HG02884 (cell line): ENCODE data around the gene IREB2.

ENCODE experiments used
- ATAC-seq: cut with Tn5 transposase; IDR thresholded peaks from one replicate; pipeline ENCODE4 v1.9.1; 2021; ENCODE audit warnings: mild to moderate bottlenecking, moderate library complexity; ENCODE audit not compliant: unreplicated experiment

IREB2 gene

GRCh38 chr15:78540141-78540870 lies 102.3 kb downstream of the IREB2 start, which contains the start of gene PSMA4:
Gene PSMA4, plus strand, starts transcription at chr15:78540444. Its CDS starts 1,484 bp downstream, at chr15:78541928.
- ATAC-seq, result peak; percentile 73

GRCh38 chr15:78540871-78541743 lies 103.1 kb downstream of the IREB2 start:
- no peak for ATAC-seq

GRCh38 chr15:78541744-78542034 lies 103.7 kb downstream of the IREB2 start:
- no peak for ATAC-seq

GRCh38 chr15:78542647-78543046 lies 104.6 kb downstream of the IREB2 start:
- ATAC-seq, result no peak

GRCh38 chr15:78550194-78550593 lies 112.2 kb downstream of the IREB2 start:
- no peak for ATAC-seq

- no peak for ATAC-seq
Observed at GRCh38 chr15:78550815-78551214, 112.8 kb downstream of the IREB2 start.
